ENCODE measurements around the gene KPNA5.
"Not testable (repeated sequence)": the region's sequence is repeated elsewhere in the genome, so short reads cannot be mapped to it uniquely, and the experiment has no call there.

The KPNA5 gene

GRCh38 chr6:116662202-116662601, 18.8 kb upstream of the KPNA5 start:
- no peak overlapping the region for H3K4me3 ChIP-seq (ENCODE audit: low read depth, low read length)
- no peak for TF ChIP-seq CTCF (IDR thresholded peaks at IDR 0.05; ENCODE audit: borderline replicate concordance, insufficient read depth, low read depth, low read length)

GRCh38 chr6:116663308-116663707, 17.7 kb upstream of the KPNA5 start:
- TF ChIP-seq CTCF (IDR thresholded peaks at IDR 0.05; ENCODE audit: borderline replicate concordance, insufficient read depth, low read depth, low read length), result no peak
- no peak overlapping the region for H3K4me3 ChIP-seq (ENCODE audit: low read depth, low read length)

- H3K4me3 ChIP-seq (ENCODE audit: low read depth, low read length), result not testable (repeated sequence)
These were observed 16.8 kb upstream of the KPNA5 start for GRCh38 chr6:116664169-116664568.

- TF ChIP-seq CTCF (IDR thresholded peaks at IDR 0.05; ENCODE audit: borderline replicate concordance, insufficient read depth, low read depth, low read length), result no peak
- no peak overlapping the region for H3K4me3 ChIP-seq (ENCODE audit: low read depth, low read length)
These were observed 15.5 kb upstream of the KPNA5 start for GRCh38 chr6:116665464-116665863.

- H3K4me3 ChIP-seq (ENCODE audit: low read depth, low read length), result no peak overlapping the region
- TF ChIP-seq CTCF (IDR thresholded peaks at IDR 0.05; ENCODE audit: borderline replicate concordance, insufficient read depth, low read depth, low read length), result no peak
These were observed 14.1 kb upstream of the KPNA5 start for GRCh38 chr6:116666869-116667268.

- no peak for TF ChIP-seq CTCF (IDR thresholded peaks at IDR 0.05; ENCODE audit: borderline replicate concordance, insufficient read depth, low read depth, low read length)
- no peak overlapping the region for H3K4me3 ChIP-seq (ENCODE audit: low read depth, low read length)
These were observed 13.4 kb upstream of the KPNA5 start for GRCh38 chr6:116667623-116668022.

- no peak for TF ChIP-seq CTCF (IDR thresholded peaks at IDR 0.05; ENCODE audit: borderline replicate concordance, insufficient read depth, low read depth, low read length)
- H3K4me3 ChIP-seq (ENCODE audit: low read depth, low read length), result no peak overlapping the region
These were observed 8.7 kb upstream of the KPNA5 start for GRCh38 chr6:116672306-116672705.

GRCh38 chr6:116676021-116676420, 5.0 kb upstream of the KPNA5 start:
- H3K4me3 ChIP-seq (ENCODE audit: low read depth, low read length), result no peak overlapping the region
- TF ChIP-seq CTCF (IDR thresholded peaks at IDR 0.05; ENCODE audit: borderline replicate concordance, insufficient read depth, low read depth, low read length), result no peak
